Measurements from ENCODE around the gene HSF2BP. TPM values are rescaled to one million over a fixed set of nuclear protein-coding genes. Genes with fewer than 3 reads are reported as not detected.

HSF2BP gene
- total and polyA plus RNA-seq, 2 donors (not counting 1 experiment from before 2014, with no cell fraction given): 0.49 TPM

DNA sequence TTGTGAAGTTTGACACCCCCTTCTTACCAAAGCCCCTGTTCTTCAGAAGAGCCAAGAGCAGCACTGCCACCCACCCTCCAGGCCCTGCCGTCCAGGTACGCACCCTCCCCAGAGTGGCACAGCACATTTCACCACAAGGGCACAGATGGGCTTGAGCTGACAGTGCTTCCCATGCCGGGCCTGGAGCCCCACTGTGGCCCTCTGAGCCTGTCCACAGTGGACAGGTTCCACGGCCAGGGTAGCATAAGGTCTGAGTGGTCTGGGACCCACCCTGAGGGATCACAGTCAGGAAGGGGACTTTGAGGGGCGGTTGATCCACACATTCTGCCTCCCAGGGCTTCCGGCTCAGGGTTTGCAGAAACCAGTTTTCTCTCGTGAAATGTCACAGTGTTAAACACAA is 31.1 kb upstream of the HSF2BP start:
- Mint-ChIP-seq H3K9me3 (ENCODE audit: insufficient read depth) (no peaks in the 10 kb centered on the region), H3K27ac (no peak overlapping the region), H3K4me1 (peaks cover 14% of the 10 kb centered on the region), H3K4me3 (no peak overlapping the region), H3K27me3 (no peaks in the 10 kb centered on the region)
- Histone ChIP-seq H3K9me3 (ENCODE audit: control extremely low read depth in 1 of 3, control insufficient read depth in 2 of 3, insufficient read depth in 1 of 3, low read length in 2 of 3) (no peaks in the 10 kb centered on the region), H3K79me2 (ENCODE audit: control insufficient read depth, insufficient read depth, low read length) (no peaks in the 10 kb centered on the region), H3K4me1 (ENCODE audit: control insufficient read depth in 2 of 2, insufficient read depth in 2 of 2, low read length in 2 of 2) (peaks cover 13 to 19% of the 10 kb centered on the region in 2 donors), H3K9ac (ENCODE audit: low read length) (no peak overlapping the region), H3K27me3 (replicated peaks in 1 of 4; ENCODE audit: control extremely low read depth in 1 of 4, control insufficient read depth in 3 of 4, insufficient read depth in 4 of 4, low read length in 3 of 4) (no peaks in the 10 kb centered on the region), H3K36me3 (replicated peaks in 1 of 2; ENCODE audit: control extremely low read depth in 1 of 2, control insufficient read depth in 1 of 2, extremely low read depth in 1 of 2, insufficient read depth in 2 of 2, low read length in 1 of 2) (peaks cover 9 to 83% of the 10 kb centered on the region in 2 experiments), H4K20me1 (ENCODE audit: control insufficient read depth, insufficient read depth, low read length, poor library complexity, severe bottlenecking) (no peaks in the 10 kb centered on the region), H3K4me3 (ENCODE audit: control extremely low read depth in 1 of 5, extremely low read depth in 1 of 5, insufficient read depth in 1 of 5, low read depth in 2 of 5, low read length in 4 of 5) (no peak overlapping the region), H3K4me2 (replicated peaks; ENCODE audit: low read depth, low read length, poor library complexity, severe bottlenecking) (no peak overlapping the region), H3K27ac (ENCODE audit: low read length in 2 of 2) (no peak overlapping the region), H2AFZ (ENCODE audit: insufficient read depth, low read depth, low read length, poor library complexity, severe bottlenecking) (no peak overlapping the region)
- no peak for ATAC-seq (ENCODE audit: low read depth)
- ChIA-PET CTCF (interaction anchor here (0.7 kb wide), 1 partner anchor 45 kb away, joined by 7 read pairs; no protein-coding TSS in a partner anchor), POLR2A (no interaction called here)
- DNase-seq: no peak
- intact Hi-C loops (cut with micrococcal nuclease): no loop called here
- 97% methylated on average over 7 of the region's 7 CpGs for WGBS (ENCODE audit: insufficient coverage)
- no peak for TF ChIP-seq EZH2 (IDR thresholded peaks at IDR 0.05; ENCODE audit: borderline replicate concordance, insufficient read depth, low read depth, low read length, poor library complexity, severe bottlenecking)
- TF ChIP-seq, protein P1, sequence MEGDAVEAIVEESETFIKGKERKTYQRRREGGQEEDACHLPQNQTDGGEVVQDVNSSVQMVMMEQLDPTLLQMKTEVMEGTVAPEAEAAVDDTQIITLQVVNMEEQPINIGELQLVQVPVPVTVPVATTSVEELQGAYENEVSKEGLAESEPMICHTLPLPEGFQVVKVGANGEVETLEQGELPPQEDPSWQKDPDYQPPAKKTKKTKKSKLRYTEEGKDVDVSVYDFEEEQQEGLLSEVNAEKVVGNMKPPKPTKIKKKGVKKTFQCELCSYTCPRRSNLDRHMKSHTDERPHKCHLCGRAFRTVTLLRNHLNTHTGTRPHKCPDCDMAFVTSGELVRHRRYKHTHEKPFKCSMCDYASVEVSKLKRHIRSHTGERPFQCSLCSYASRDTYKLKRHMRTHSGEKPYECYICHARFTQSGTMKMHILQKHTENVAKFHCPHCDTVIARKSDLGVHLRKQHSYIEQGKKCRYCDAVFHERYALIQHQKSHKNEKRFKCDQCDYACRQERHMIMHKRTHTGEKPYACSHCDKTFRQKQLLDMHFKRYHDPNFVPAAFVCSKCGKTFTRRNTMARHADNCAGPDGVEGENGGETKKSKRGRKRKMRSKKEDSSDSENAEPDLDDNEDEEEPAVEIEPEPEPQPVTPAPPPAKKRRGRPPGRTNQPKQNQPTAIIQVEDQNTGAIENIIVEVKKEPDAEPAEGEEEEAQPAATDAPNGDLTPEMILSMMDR (IDR thresholded peaks at IDR 0.05): no peak

DNA sequence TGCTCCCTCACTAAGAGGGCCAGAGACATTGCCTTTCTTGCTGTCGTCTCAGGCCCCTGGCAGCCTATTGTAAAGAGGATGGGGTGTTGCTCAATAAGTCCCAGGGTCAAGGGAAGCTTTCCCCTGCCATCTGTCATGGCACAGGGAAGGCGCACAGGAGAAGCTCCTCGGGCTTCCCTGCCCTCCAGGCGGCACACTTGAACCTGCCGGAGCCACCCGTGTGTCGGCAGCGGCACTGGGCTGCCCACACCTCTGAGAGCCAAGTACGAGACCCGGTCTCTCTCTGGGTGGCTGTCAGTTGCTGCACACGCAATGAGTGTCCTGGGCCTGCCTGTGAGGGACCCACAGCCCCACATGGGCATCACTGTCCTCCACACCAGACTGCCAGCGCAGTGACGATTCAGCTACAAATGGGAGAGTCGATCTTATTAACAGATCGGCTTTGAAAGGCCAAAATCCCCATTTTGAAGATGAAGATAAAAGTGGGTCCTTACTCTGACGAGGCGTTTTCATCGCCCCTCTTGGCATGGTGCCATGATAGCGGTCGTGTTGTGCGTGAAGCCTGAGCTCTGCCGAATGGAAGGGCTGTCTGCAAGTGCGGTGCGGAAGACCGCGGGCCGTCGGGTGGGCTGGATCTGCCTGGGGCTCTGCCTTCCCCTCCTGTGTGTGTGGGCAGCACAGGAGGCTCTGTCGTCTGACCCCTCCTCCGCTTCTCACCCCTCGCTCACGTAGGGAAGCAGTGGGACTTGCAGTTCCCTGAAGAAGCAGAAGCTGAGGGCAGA is 30.5 kb upstream of the HSF2BP start:
- H3K4me1 Mint-ChIP-seq: peaks cover 14% of the 10 kb centered on the region
- H3K4me3 ChIP-seq (ENCODE audit: control extremely low read depth in 1 of 5, extremely low read depth in 1 of 5, insufficient read depth in 1 of 5, low read depth in 2 of 5, low read length in 4 of 5): no peak overlapping the region
- H2AFZ ChIP-seq (ENCODE audit: insufficient read depth, low read depth, low read length, poor library complexity, severe bottlenecking): no peak overlapping the region
- no peak overlapping the region for H3K27ac ChIP-seq (ENCODE audit: low read length in 2 of 2)
- ATAC-seq (ENCODE audit: low read depth): no peak
- no peak overlapping the region for H3K4me2 ChIP-seq (replicated peaks; ENCODE audit: low read depth, low read length, poor library complexity, severe bottlenecking)
- H3K79me2 ChIP-seq (ENCODE audit: control insufficient read depth, insufficient read depth, low read length): no peaks in the 10 kb centered on the region
- intact Hi-C loops (cut with micrococcal nuclease): no loop called here
- H3K9ac ChIP-seq (ENCODE audit: low read length): no peak overlapping the region
- no peaks in the 10 kb centered on the region for H3K9me3 Mint-ChIP-seq (ENCODE audit: insufficient read depth)
- POLR2A ChIA-PET: no interaction called here
- no peak overlapping the region for H3K4me3 Mint-ChIP-seq
- peaks cover 13 to 19% of the 10 kb centered on the region in 2 donors for H3K4me1 ChIP-seq (ENCODE audit: control insufficient read depth in 2 of 2, insufficient read depth in 2 of 2, low read length in 2 of 2)
- TF ChIP-seq, protein P1 (IDR thresholded peaks at IDR 0.05): no peak
- no peaks in the 10 kb centered on the region for H4K20me1 ChIP-seq (ENCODE audit: control insufficient read depth, insufficient read depth, low read length, poor library complexity, severe bottlenecking)
- no peak for DNase-seq
- WGBS (ENCODE audit: insufficient coverage): 98% methylated on average over 32 of the region's 32 CpGs
- no peaks in the 10 kb centered on the region for H3K9me3 ChIP-seq (ENCODE audit: control extremely low read depth in 1 of 3, control insufficient read depth in 2 of 3, insufficient read depth in 1 of 3, low read length in 2 of 3)
- CTCF ChIA-PET: interaction anchor here (0.7 kb wide), 1 partner anchor 44 kb away, joined by 7 read pairs; no protein-coding TSS in a partner anchor
- H3K27me3 ChIP-seq (replicated peaks in 1 of 4; ENCODE audit: control extremely low read depth in 1 of 4, control insufficient read depth in 3 of 4, insufficient read depth in 4 of 4, low read length in 3 of 4): no peaks in the 10 kb centered on the region
- H3K27me3 Mint-ChIP-seq: no peaks in the 10 kb centered on the region
- H3K27ac Mint-ChIP-seq: no peak overlapping the region
- peaks cover 7 to 84% of the 10 kb centered on the region in 2 experiments for H3K36me3 ChIP-seq (replicated peaks in 1 of 2; ENCODE audit: control extremely low read depth in 1 of 2, control insufficient read depth in 1 of 2, extremely low read depth in 1 of 2, insufficient read depth in 2 of 2, low read length in 1 of 2)
